OCI-LY3 (cell line): ENCODE data around the gene SRSF6.
"Not testable (repeated sequence)": the region's sequence is repeated elsewhere in the genome, so short reads cannot be mapped to it uniquely, and the experiment has no call there.

Source experiments
- H2AFZ ChIP-seq: fragments of 200-600, 300-600 bp; shearing (Covaris generic); 2 replicates; pipeline ENCODE4 v1.6.0; 2014; ENCODE audit warnings: antibody characterized with exemption, low read depth, low read length
- H3K27ac ChIP-seq: fragments of 200-600, 300-600 bp; sonication (generic); 2 replicates; pipeline ENCODE4 v1.5.1; 2014; ENCODE audit warnings: mild to moderate bottlenecking, low read length, moderate library complexity, mixed read lengths
- H3K27me3 ChIP-seq: fragments of 200-600, 300-600 bp; sonication (generic); 2 replicates; pipeline ENCODE4 v1.6.1; 2014; ENCODE audit warnings: low read depth, low read length, mixed read lengths
- H3K36me3 ChIP-seq: fragments of 200-600, 300-600 bp; sonication (generic); replicated peaks from 2 replicates; pipeline ENCODE3; 2014; ENCODE audit warnings: low read depth, low read length, mixed read lengths
- H3K4me1 ChIP-seq: fragments of 300-600, 200-600 bp; sonication (generic); 2 replicates; pipeline ENCODE4 v1.6.1; 2014; ENCODE audit warnings: low read length, mixed read lengths
- H3K4me2 ChIP-seq: fragments of 200-600, 300-600 bp; sonication (generic); 2 replicates; pipeline ENCODE4 v1.6.1; 2014; ENCODE audit warnings: low read length, mixed read lengths
- H3K4me3 ChIP-seq: fragments of 300-600, 200-600 bp; sonication (generic); 2 replicates; pipeline ENCODE4 v1.5.1; 2014; ENCODE audit warnings: antibody characterized with exemption, mild to moderate bottlenecking, low read length, moderate library complexity
- H3K79me2 ChIP-seq: fragments of 300-600, 200-600 bp; shearing (Covaris generic); 2 replicates; pipeline ENCODE4 v1.6.1; 2014; ENCODE audit warnings: mild to moderate bottlenecking, low read length, mixed read lengths
- H3K9ac ChIP-seq: fragments of 300-600, 200-600 bp; shearing (Covaris generic); 2 replicates; pipeline ENCODE4 v1.6.0; 2014; ENCODE audit warnings: mild to moderate bottlenecking, low read length, moderate library complexity
- H3K9me3 ChIP-seq: fragments of 200-600, 300-600 bp; shearing (Covaris generic); 2 replicates; pipeline ENCODE4 v1.6.1; 2014; ENCODE audit warnings: low read length, mixed read lengths; ENCODE audit not compliant: insufficient read depth
- H4K20me1 ChIP-seq: fragments of 200-600, 300-600 bp; sonication (generic); 2 replicates; pipeline ENCODE4 v1.6.1; 2016; ENCODE audit warnings: low read length, mixed read lengths; ENCODE audit not compliant: insufficient read depth
- CTCF ChIP-seq: fragments of 200-600, 300-600 bp; sonication (generic); IDR thresholded peaks from 2 replicates; pipeline ENCODE4 v1.5.1; 2014; ENCODE audit warnings: antibody characterized with exemption, low read length, low read depth
- EZH2phosphoT487 ChIP-seq: fragments of 200-600 bp; shearing (Covaris generic); IDR thresholded peaks from 2 replicates; pipeline ENCODE4 v1.6.1; 2018; ENCODE audit warnings: antibody characterized with exemption, mixed run types, low read depth

The SRSF6 gene

GRCh38 chr20:43416591-43417228 is 41.0 kb upstream of the SRSF6 start:
- TF ChIP-seq CTCF (no peak), EZH2phosphoT487 (no peak)
- H3K27ac ChIP-seq, result no peak overlapping the region
- no peaks in the 10 kb centered on the region for H4K20me1 ChIP-seq
- no peaks in the 10 kb centered on the region for H3K4me1 ChIP-seq
- H3K27me3 ChIP-seq, result peaks cover 15% of the 10 kb centered on the region
- no peaks in the 10 kb centered on the region for H3K36me3 ChIP-seq
- no peak overlapping the region for H3K4me2 ChIP-seq
- no peak overlapping the region for H2AFZ ChIP-seq
- no peak overlapping the region for H3K4me3 ChIP-seq
- no peak overlapping the region for H3K9ac ChIP-seq
- no peaks in the 10 kb centered on the region for H3K79me2 ChIP-seq
- H3K9me3 ChIP-seq, result peaks cover 11% of the 10 kb centered on the region; the same call in 1 of the 2 replicates

DNA sequence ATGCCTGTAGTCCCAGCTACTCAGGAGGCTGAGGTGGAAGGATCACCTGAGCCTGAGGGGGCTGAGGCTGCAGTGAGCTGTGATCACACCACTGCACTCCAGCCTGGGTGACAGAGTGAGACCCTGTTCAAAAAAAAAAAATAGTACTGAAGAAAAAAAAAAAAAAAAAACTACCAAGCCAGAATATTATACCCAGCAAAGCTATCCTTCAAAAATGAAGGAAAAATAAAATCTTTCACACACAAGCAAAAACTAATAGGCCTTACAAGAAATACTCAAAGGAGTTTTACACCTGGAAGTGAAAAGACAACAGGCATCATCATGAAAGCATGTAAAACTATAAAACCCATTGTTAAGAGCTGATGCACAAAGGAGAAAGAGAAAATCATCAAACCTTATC is 37.5 kb upstream of the SRSF6 start:
- Histone ChIP-seq H3K9ac (no peak overlapping the region), H3K36me3 (no peaks in the 10 kb centered on the region), H4K20me1 (no peaks in the 10 kb centered on the region), H3K27ac (no peak overlapping the region), H3K27me3 (peaks cover 11% of the 10 kb centered on the region; the same call in 1 of the 2 replicates), H3K4me3 (no peak overlapping the region), H3K9me3 (peaks cover 11% of the 10 kb centered on the region; the same call in 1 of the 2 replicates), H3K79me2 (no peaks in the 10 kb centered on the region), H3K4me2 (no peak overlapping the region), H2AFZ (no peak overlapping the region), H3K4me1 (no peaks in the 10 kb centered on the region)
- TF ChIP-seq CTCF, result no peak
- TF ChIP-seq EZH2phosphoT487, result no peak

GRCh38 chr20:43420913-43421312 is 36.8 kb upstream of the SRSF6 start:
- not testable (repeated sequence) for H4K20me1 ChIP-seq, H3K9ac ChIP-seq, H3K27ac ChIP-seq, H3K36me3 ChIP-seq, H3K4me3 ChIP-seq, H3K4me2 ChIP-seq, H3K79me2 ChIP-seq, H2AFZ ChIP-seq, H3K4me1 ChIP-seq
- H3K9me3 ChIP-seq, result peaks cover 11% of the 10 kb centered on the region; the same call in 1 of the 2 replicates
- peaks cover 14% of the 10 kb centered on the region for H3K27me3 ChIP-seq

DNA sequence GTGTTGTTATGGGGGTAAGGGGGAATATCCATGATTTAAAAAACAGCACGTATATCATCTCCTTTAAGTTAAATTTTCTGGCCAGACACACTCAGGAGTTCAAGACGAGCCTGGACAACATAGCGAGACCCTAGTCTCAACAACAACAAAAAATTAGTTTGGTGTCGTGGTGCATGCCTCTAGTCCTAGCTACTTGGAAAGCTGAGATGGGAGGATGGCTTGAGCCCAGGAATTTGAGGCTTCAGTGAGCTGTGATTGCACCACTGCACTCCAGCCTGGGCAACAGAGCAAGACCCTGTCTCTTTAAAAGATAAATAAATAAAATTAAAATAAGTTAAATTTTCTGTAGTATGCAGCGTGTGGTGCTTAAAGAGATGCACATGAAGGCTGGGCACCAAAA is 31.5 kb upstream of the SRSF6 start:
- H3K4me2 ChIP-seq, result no peak overlapping the region
- no peak overlapping the region for H2AFZ ChIP-seq
- H3K36me3 ChIP-seq, result no peaks in the 10 kb centered on the region
- TF ChIP-seq CTCF, result no peak
- TF ChIP-seq EZH2phosphoT487, result no peak
- no peaks in the 10 kb centered on the region for H3K4me1 ChIP-seq
- no peaks in the 10 kb centered on the region for H3K9me3 ChIP-seq
- no peaks in the 10 kb centered on the region for H3K79me2 ChIP-seq
- H3K9ac ChIP-seq, result no peak overlapping the region
- no peak overlapping the region for H3K27ac ChIP-seq
- H3K27me3 ChIP-seq, result peaks cover 35% of the 10 kb centered on the region
- H3K4me3 ChIP-seq, result no peak overlapping the region
- no peaks in the 10 kb centered on the region for H4K20me1 ChIP-seq
